ENCODE measurements around the gene PAX7. TPM values are rescaled to one million over a fixed set of nuclear protein-coding genes. Genes with fewer than 3 reads are reported as not detected.

Gene PAX7
- total RNA-seq, 6 experiments from 2014 or later, result not detected

DNA sequence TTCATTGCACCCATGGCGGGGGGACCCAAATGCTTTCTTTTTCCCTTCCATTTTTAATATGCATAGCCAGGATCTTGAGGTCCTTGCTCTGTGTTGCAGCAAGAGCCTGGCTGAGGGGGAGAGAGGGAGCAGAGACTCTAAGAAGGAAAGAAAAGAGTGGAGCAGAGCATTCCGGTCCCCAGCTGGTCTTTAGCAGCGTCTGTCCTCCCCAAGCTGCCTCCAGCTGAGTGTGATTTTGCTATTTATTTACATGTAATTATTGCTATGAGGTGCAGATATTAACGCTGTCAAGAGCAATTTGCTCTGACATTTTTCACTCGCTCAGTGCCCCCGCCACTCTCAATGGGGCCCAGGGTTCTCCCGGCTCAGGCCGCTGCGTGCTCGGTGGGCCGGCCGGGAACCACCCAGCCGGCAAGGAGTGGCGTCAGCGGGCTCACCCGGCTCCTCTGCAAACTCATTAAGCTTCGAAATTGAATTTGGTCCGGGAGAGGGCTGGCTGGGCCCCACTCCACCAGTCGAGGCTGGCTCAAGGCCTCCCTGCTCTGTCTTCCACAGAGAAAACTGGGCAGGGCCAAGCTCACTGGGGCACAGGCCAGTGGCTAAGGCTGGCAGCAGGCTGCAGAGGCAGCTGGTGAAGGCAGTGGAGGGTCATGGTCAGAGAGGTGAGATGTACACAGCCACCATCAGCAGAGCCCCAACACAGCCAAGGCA, 93.2 kb downstream of the PAX7 start:
- ATAC-seq (no peak), DNase-seq (no peak)
- Histone ChIP-seq H3K9me3 (no peaks in the 10 kb centered on the region), H3K36me3 (no peaks in the 10 kb centered on the region), H3K27ac (no peak overlapping the region), H3K4me1 (no peaks in the 10 kb centered on the region), H3K27me3 (peaks cover 0 to 10% of the 10 kb centered on the region in 2 donors), H3K4me3 (no peak overlapping the region)
- intact Hi-C loops (cut with DNase I), result no loop called here
- TF ChIP-seq POLR2A (IDR thresholded peaks at IDR 0.05) (no peak), CTCF (IDR thresholded peaks at IDR 0.05) (no peak)
- 19% methylated on average over 17 of the region's 19 CpGs for WGBS (ENCODE audit: insufficient coverage, low coverage, low lambda C conversion rate, missing lambda C conversion rate)

GRCh38 chr1:18724801-18725200, 94.2 kb downstream of the PAX7 start:
- 0% methylated on average over 2 of the region's 7 CpGs for WGBS (ENCODE audit: insufficient coverage, low coverage, low lambda C conversion rate, missing lambda C conversion rate)
- no peak for TF ChIP-seq POLR2A (IDR thresholded peaks at IDR 0.05)
- no peak for TF ChIP-seq CTCF (IDR thresholded peaks at IDR 0.05)
- ATAC-seq (no peak), DNase-seq (no peak)
- Histone ChIP-seq H3K27me3 (peaks cover 0 to 10% of the 10 kb centered on the region in 2 donors), H3K9me3 (no peaks in the 10 kb centered on the region), H3K36me3 (no peaks in the 10 kb centered on the region), H3K4me3 (no peak overlapping the region), H3K4me1 (no peaks in the 10 kb centered on the region), H3K27ac (no peak overlapping the region)
- intact Hi-C loops (cut with DNase I), result no loop called here

DNA sequence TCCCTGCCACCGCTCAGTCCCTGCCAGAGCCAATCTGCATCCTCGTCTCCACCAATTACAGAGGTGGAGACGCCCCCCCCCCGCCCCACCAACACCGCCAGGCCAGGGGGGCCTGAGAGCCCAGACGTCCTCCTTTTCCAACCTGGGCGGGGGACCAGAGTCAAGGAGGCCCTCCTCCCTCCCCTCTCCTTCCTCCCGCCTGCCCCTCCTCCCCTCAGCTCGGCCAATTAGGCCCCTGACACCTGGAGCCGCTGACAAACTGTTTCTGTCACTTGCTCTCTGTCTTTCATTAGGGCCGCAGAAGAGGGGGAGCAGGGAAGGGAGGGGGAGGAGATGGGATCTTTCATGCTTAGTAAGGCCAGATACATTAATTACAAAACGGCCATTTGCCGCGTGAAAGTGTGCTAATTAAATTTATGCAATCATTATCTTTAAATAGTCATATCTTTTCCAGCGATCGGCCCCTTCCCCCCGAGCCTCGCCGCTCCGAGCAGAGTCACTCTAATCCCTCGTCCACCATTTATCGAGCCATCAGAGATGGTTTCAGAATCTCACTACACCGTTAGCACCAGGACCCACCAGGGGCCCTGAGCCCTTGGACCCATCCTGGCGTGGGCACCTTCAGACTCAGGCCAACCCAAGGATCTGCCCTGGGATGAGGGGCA, 94.7 kb downstream of the PAX7 start:
- Histone ChIP-seq H3K4me3 (no peak overlapping the region), H3K36me3 (no peaks in the 10 kb centered on the region), H3K27ac (no peak overlapping the region), H3K9me3 (no peaks in the 10 kb centered on the region), H3K27me3 (peaks cover 0 to 10% of the 10 kb centered on the region in 2 donors), H3K4me1 (no peaks in the 10 kb centered on the region)
- 17% methylated on average over 14 of the region's 24 CpGs for WGBS (ENCODE audit: insufficient coverage, low coverage, low lambda C conversion rate, missing lambda C conversion rate)
- no peak for TF ChIP-seq CTCF (IDR thresholded peaks at IDR 0.05)
- no peak for TF ChIP-seq POLR2A (IDR thresholded peaks at IDR 0.05)
- ATAC-seq (no peak), DNase-seq (no peak)
- intact Hi-C loops (cut with DNase I), result no loop called here

- ATAC-seq (no peak), DNase-seq (no peak)
- Histone ChIP-seq H3K9me3 (no peaks in the 10 kb centered on the region), H3K36me3 (no peaks in the 10 kb centered on the region), H3K4me3 (no peak overlapping the region), H3K27ac (no peak overlapping the region), H3K4me1 (no peaks in the 10 kb centered on the region), H3K27me3 (peaks cover 0 to 10% of the 10 kb centered on the region in 2 donors)
- 24% methylated on average over 4 of the region's 4 CpGs for WGBS (ENCODE audit: insufficient coverage, low coverage, low lambda C conversion rate, missing lambda C conversion rate)
- no peak for TF ChIP-seq CTCF (IDR thresholded peaks at IDR 0.05)
- no peak for TF ChIP-seq POLR2A (IDR thresholded peaks at IDR 0.05)
- intact Hi-C loops (cut with DNase I), result no loop called here
Observed at GRCh38 chr1:18726368-18726767, 95.7 kb downstream of the PAX7 start.
